HUES48 (cell line): Measurements from ENCODE around the gene CEP72.
"Not testable (repeated sequence)": the region's sequence is repeated elsewhere in the genome, so short reads cannot be mapped to it uniquely, and the experiment has no call there.

Experiments
- H3K27ac ChIP-seq: one replicate; pipeline ENCODE4 v1.7.0; 2013; ENCODE audit warnings: low read depth, low read length, inconsistent platforms
- H3K27me3 ChIP-seq: 2 replicates; pipeline ENCODE4 v1.6.1; 2013; ENCODE audit warnings: mild to moderate bottlenecking, low read length; ENCODE audit not compliant: control insufficient read depth, insufficient read depth
- H3K36me3 ChIP-seq: 2 replicates; pipeline ENCODE4 v1.6.1; 2013; ENCODE audit warnings: low read length; ENCODE audit not compliant: control insufficient read depth, insufficient read depth
- H3K4me1 ChIP-seq: 2 replicates; pipeline ENCODE4 v1.6.1; 2013; ENCODE audit warnings: mild to moderate bottlenecking, low read length; ENCODE audit not compliant: control insufficient read depth, insufficient read depth
- H3K4me3 ChIP-seq: 2 replicates; pipeline ENCODE4 v1.5.1; 2013; ENCODE audit warnings: mild to moderate bottlenecking, low read depth, low read length
- H3K9ac ChIP-seq: 2 replicates; pipeline ENCODE4 v1.6.1; 2013; ENCODE audit warnings: mild to moderate bottlenecking, low read depth, low read length, moderate library complexity
- H3K9me3 ChIP-seq: 2 replicates; pipeline ENCODE4 v1.6.1; 2013; ENCODE audit warnings: low read length; ENCODE audit not compliant: control insufficient read depth, insufficient read depth

The CEP72 gene

DNA sequence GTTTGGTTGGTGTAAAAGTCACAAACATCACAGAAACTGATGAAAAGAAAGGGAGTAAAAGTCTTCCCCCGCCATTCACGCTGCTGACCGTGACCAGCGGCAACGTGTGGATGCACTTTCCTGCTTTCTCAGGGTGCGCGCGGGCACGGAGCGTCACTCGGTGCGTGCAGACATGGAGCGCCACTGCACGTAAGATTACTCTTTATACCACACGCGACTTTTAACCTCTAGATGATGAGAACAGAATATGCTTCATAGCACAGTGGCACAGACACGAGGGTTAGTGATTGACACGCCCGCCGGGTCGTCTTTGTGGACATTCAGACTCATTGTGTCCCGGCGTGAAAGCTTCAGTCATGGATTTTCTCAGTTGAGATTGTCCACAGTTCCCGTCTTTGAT lies 15.7 kb downstream of the CEP72 start:
- no peaks in the 10 kb centered on the region for H3K27me3 ChIP-seq
- no peak overlapping the region for H3K9ac ChIP-seq
- no peaks in the 10 kb centered on the region for H3K4me1 ChIP-seq
- no peak overlapping the region for H3K4me3 ChIP-seq
- H3K36me3 ChIP-seq: peaks cover 60% of the 10 kb centered on the region
- no peaks in the 10 kb centered on the region for H3K9me3 ChIP-seq
- H3K27ac ChIP-seq: no peak overlapping the region

DNA sequence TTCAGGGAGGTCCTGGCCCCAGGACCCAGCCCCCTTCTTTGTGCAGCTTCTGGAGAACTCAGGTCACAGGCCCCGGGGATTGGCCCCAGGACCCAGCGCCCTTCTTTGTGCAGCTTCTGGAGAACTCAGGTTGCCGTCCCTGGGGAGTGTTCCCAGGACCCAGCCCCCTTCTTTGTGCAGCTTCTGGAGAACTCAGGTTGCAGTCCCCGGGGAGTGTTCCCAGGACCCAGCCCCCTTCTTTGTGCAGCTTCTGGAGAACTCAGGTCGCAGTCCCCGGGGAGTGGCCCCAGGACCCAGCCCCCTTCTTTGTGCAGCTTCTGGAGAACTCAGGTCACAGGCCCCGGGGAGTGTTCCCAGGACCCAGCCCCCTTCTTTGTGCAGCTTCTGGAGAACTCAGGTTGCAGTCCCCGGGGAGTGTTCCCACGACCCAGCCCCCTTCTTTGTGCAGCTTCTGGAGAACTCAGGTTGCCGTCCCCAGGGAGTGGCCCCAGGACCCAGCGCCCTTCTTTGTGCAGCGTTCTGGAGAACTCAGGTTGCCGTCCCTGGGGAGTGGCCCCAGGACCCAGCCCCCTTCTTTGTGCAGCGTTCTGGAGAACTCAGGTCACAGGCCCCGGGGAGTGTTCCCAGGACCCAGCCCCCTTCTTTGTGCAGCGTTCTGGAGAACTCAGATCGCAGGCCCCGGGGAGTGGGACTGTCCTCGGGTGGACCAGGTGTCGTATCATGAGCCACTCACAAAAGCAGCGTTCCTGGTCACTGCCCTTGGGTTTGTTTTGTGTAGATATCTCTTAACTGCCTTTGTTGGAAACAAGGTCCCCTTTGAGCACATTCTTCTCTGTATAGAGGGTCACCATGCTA lies 16.4 kb downstream of the CEP72 start:
- H3K4me3 ChIP-seq, H3K9ac ChIP-seq, H3K27me3 ChIP-seq, H3K4me1 ChIP-seq, H3K9me3 ChIP-seq, H3K27ac ChIP-seq: not testable (repeated sequence)
- H3K36me3 ChIP-seq: peaks cover 54% of the 10 kb centered on the region

DNA sequence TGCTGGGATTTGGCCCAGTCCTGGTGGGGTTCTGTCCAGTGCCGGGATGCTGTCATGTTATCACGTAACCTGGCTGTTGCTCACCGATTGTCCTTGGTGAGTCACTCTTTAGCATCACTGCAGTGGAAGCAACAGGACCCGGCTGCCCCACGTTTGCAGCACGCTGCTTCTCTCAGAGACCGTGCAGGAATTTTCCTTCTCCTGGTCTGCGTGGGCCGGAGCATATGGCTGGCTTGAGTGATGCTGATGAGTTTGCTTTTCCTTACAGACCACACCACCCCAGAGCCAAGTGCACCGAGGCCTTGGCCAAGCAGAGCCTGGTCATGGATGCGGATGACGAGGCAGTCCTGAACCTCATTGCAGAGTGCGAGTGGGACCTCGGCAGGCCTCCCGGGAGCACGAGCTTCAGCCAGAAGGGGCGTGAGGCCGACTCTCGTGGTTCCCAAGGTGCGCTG lies 21.4 kb downstream of the CEP72 start:
- H3K4me3 ChIP-seq: no peak overlapping the region
- peaks cover 55% of the 10 kb centered on the region for H3K36me3 ChIP-seq
- no peak overlapping the region for H3K9ac ChIP-seq
- H3K27me3 ChIP-seq: no peaks in the 10 kb centered on the region
- H3K9me3 ChIP-seq: no peaks in the 10 kb centered on the region
- H3K4me1 ChIP-seq: no peaks in the 10 kb centered on the region
- H3K27ac ChIP-seq: no peak overlapping the region

- Histone ChIP-seq H3K27ac (no peak overlapping the region), H3K4me3 (no peak overlapping the region), H3K9ac (no peak overlapping the region), H3K27me3 (no peaks in the 10 kb centered on the region), H3K9me3 (no peaks in the 10 kb centered on the region), H3K36me3 (peaks cover 55% of the 10 kb centered on the region), H3K4me1 (no peaks in the 10 kb centered on the region)
These were observed 22.1 kb downstream of the CEP72 start for GRCh38 chr5:634191-634590.

GRCh38 chr5:635306-636055 lies 23.3 kb downstream of the CEP72 start:
- no peak overlapping the region for H3K27ac ChIP-seq
- H3K36me3 ChIP-seq: peaks cover 66% of the 10 kb centered on the region
- no peak overlapping the region for H3K4me3 ChIP-seq
- no peak overlapping the region for H3K9ac ChIP-seq
- H3K9me3 ChIP-seq: no peaks in the 10 kb centered on the region
- H3K4me1 ChIP-seq: no peaks in the 10 kb centered on the region
- H3K27me3 ChIP-seq: no peaks in the 10 kb centered on the region

- H3K36me3 ChIP-seq: peaks cover 77% of the 10 kb centered on the region
These were observed 24.8 kb downstream of the CEP72 start for GRCh38 chr5:636951-637350.

GRCh38 chr5:637581-638450 lies 25.7 kb downstream of the CEP72 start:
- Histone ChIP-seq H3K27ac (no peak overlapping the region), H3K9ac (no peak overlapping the region), H3K27me3 (no peaks in the 10 kb centered on the region), H3K9me3 (no peaks in the 10 kb centered on the region), H3K4me3 (no peak overlapping the region), H3K36me3 (peaks cover 86% of the 10 kb centered on the region), H3K4me1 (no peaks in the 10 kb centered on the region)

More at GRCh38 chr5:636951-637350, 24.8 kb downstream of the CEP72 start:
- no peak overlapping the region for H3K9ac ChIP-seq
- no peak overlapping the region for H3K27ac ChIP-seq
- H3K9me3 ChIP-seq: no peaks in the 10 kb centered on the region
- H3K27me3 ChIP-seq: no peaks in the 10 kb centered on the region
- no peaks in the 10 kb centered on the region for H3K4me1 ChIP-seq
- H3K4me3 ChIP-seq: no peak overlapping the region

GRCh38 chr5:638501-639252 lies 26.5 kb downstream of the CEP72 start:
- H3K27me3 ChIP-seq: no peaks in the 10 kb centered on the region
- no peak overlapping the region for H3K27ac ChIP-seq
- no peaks in the 10 kb centered on the region for H3K9me3 ChIP-seq
- no peaks in the 10 kb centered on the region for H3K4me1 ChIP-seq
- H3K9ac ChIP-seq: no peak overlapping the region
- H3K36me3 ChIP-seq: peaks cover 94% of the 10 kb centered on the region
- no peak overlapping the region for H3K4me3 ChIP-seq

- Histone ChIP-seq H3K36me3 (peaks cover 94% of the 10 kb centered on the region), H3K9ac (no peak overlapping the region), H3K27me3 (no peaks in the 10 kb centered on the region), H3K9me3 (no peaks in the 10 kb centered on the region), H3K4me1 (no peaks in the 10 kb centered on the region), H3K4me3 (no peak overlapping the region), H3K27ac (no peak overlapping the region)
These were observed 27.1 kb downstream of the CEP72 start for GRCh38 chr5:639253-639530.

GRCh38 chr5:639584-640213 lies 27.6 kb downstream of the CEP72 start:
- H3K27me3 ChIP-seq: no peaks in the 10 kb centered on the region
- H3K4me3 ChIP-seq: no peak overlapping the region
- no peaks in the 10 kb centered on the region for H3K4me1 ChIP-seq
- H3K9ac ChIP-seq: no peak overlapping the region
- no peaks in the 10 kb centered on the region for H3K9me3 ChIP-seq
- peaks cover 94% of the 10 kb centered on the region for H3K36me3 ChIP-seq
- H3K27ac ChIP-seq: no peak overlapping the region
